Stimulated activated CD8-positive, alpha-beta memory T cell treated with anti-CD3 and anti-CD28 coated beads, Interleukin-4, amount 100 ng/mL, for 1 hour (primary cell): Measurements from ENCODE around the gene TMEM192.
"Not testable (repeated sequence)": the region's sequence is repeated elsewhere in the genome, so short reads cannot be mapped to it uniquely, and the experiment has no call there.

ENCODE experiments used
- DNase-seq, 2 donors: peaks; one replicate each; pipeline ENCODE4 v3.0.0-alpha.2; 2020; ENCODE audit warnings: low read depth in 2 of 2, low spot score in 1 of 2

Gene TMEM192

DNA sequence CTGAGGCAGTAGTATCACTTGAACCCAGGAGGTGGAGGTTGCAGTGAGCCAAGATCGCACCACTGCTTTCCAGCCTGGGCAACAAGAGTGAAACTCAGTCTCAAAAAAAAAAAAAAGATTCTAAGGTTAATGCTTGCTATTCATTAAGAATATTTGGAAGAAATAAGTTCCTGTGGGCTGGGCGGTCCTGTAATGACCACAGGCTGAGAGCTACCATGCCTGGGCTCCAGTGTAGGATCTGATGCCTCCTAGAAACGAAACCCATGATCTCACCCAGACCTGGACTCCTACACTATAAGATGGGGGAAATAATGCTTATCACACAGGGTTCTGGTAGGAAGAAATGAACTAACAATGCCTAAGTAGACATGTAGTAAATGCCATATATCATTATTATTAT, 17.8 kb downstream of the TMEM192 start:
- no peak for DNase-seq

DNA sequence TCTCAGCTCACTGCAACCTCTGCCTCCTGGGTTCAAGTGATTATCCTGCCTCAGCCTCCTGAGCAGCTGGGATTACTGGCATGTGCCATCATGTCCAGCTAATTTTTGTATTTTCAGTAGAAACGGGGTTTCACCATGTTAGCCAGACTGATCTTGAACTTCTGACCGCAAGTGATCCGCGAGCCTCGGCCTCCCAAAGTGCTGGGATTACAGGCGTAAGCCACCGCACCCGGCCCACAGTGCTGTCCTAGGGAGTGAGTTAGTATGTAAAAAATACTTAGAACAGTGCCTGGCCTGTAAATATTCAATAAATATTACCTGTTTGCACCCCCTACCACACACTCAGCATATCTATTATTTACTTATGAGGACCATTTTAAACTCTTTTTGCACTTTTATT, 20.5 kb downstream of the TMEM192 start:
- not testable (repeated sequence) for DNase-seq

DNA sequence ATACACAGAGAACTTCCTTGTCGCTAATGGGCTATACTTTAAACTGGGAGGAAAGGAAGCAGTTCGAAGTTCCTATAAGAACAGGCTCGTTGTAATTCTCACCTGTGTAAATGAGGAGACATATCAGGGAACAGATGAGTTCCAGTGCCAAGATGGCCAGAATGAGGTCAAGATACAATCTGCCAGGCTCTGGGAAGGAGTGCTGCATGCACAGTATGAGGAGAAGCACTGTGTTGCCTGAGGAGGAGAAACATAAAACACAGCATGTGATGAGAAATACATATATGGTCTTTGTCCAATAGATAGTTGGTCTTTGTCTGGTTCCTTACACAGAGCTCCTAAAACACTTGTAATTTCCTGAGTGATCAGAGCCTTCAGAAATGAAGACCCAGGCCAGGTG, 24.3 kb downstream of the TMEM192 start:
- no peak for DNase-seq

DNA sequence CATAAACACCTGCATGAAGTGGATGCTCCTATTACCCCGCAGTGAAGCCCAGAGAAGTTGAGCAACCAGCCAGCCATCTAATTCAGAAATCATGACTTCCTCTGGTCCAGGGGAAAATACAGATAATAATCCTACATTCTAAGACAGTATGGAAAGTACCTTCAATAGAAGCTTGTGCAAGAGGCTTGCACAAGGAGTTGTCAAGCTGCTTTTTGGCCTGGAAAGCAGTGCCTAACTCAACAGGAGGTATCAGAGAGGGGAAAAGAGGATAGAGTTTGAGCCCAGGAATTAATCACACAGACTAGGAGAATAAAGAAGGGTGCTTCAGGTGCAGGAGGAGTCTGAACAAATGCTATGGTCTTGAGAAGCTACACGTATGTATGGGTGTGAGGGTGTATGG, 26.7 kb downstream of the TMEM192 start:
- DNase-seq, result no peak

DNA sequence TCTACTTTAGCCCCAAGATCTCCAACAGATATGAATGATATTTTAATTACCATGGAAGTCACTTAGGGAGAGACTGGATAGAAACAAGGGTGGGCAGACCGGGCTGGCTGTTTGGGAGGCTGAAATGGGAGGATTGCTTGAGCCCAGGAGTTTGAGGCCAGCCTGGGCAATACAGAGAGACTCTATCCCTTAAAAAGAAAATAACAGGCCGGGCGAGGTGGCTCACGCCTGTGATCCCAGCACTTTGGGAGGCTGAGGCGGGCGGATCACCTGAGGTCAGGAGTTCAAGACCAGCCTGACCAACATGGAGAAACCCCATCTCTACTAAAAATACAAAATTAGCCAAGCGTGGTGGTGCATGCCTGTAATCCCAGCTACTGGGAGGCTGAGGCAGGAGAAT, 27.9 kb downstream of the TMEM192 start:
- DNase-seq, result not testable (repeated sequence)

DNA sequence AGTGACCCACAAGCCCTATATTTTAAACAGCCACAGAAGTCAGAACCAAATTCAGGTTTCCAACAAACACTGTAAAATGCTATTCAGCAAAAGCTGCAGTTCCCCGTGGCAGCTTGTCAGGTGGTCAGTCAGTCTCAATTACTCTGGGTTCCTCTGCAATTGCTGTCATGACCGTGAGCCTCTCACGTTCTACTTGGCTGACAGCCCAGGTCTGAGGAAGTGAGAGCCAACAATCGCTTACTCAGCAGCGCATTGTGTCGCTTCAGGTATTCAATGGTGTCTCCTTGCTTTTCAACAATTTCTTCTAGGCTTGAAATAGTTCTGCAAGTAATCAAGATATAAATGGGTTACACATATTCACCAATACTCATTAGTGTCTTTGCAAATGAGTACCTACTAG, 33.2 kb downstream of the TMEM192 start:
- no peak for DNase-seq

DNA sequence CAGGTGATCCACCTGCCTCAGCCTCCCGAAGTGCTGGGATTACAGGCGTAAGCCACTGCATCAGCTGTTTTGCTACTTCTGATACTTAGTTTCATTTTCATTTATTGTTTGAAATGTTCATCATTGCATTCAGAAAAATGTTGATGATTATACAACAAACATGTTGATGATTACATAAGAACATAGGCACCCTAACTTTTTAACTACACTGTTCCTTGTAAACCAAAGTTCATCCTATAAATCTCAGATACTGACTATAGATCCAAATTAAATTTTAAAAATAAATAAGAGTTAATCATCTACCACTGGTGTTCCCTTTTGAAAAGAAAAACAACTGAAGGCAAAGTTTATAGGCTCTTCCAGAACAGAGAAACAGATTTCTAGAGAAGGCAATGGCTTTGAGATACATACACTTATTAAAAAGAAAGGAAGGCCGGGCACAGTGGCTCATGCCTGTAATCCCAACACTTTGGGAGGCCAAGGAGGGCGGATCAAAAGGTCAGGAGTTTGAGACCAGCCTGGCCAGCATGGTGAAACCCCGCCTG, 35.6 kb downstream of the TMEM192 start:
- no peak for DNase-seq

DNA sequence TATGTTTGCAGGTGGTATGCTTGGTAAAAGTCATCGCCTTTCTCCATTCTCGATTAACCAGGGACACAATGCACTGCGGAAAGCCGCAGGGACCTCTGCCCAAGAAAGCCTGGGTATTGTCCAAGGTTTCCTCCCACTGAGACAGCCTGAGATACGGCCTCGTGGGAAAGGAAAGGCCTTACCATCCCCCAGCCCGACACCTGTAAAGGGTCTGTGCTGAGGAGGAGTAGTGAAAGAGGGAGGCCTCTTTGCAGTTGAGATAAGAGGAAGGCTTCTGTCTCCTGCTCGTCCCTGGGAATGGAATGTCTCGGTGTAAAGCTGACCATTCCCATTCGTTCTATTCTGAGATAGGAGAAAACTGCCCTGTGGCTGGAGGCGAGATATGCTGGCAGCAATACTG, 39.3 kb downstream of the TMEM192 start:
- not testable (repeated sequence) for DNase-seq

DNA sequence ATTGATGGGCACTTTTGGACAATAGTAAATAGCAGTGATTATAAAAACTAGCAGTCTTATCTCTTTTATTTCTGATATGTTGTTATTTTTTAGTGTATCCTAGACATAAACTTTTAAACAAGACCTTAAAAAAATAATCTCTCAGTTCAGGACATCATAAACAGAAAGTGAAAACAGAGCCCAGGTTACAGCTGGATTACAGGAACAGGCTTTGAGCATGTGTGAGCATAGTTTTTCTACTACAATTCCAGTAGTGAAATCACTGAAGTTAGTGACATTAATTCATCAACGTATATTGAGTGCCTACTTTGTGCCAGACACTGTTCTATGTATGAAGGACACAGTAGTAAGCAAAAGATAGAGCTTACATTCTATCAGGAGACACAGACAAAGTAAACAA, 42.1 kb downstream of the TMEM192 start:
- no peak for DNase-seq

DNA sequence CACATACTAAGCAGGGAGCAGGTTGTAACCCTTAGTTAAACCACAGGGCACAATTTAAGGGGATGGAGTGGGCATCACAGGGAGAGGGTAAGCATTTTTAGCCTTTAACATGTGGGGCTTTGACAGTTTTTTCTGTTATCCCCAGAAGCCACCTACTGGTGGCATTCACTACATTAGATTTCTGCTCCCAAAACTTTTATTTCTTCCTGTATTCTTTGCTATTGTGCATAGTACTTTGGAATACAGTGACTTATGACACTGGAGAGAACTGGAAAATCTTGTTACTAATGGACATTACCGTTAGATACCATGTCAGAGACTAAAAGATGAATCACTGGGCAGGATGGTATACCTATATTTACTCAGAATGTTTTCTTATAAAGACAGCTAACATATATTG, 51.7 kb downstream of the TMEM192 start:
- no peak for DNase-seq

DNA sequence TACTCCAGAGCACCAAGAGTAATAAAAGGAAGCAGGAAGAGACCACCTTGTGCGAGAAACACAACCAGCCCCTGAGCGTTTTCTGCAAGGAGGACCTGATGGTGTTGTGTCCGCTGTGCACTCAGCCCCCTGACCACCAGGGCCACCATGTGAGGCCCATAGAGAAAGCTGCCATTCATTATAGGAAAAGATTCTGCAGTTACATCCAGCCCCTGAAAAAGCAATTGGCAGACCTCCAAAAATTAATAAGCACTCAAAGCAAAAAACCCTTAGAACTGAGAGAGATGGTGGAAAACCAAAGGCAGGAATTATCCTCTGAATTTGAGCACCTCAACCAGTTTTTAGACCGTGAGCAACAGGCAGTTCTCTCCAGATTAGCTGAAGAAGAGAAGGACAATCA, 53.3 kb downstream of the TMEM192 start:
- DNase-seq, result no peak

DNA sequence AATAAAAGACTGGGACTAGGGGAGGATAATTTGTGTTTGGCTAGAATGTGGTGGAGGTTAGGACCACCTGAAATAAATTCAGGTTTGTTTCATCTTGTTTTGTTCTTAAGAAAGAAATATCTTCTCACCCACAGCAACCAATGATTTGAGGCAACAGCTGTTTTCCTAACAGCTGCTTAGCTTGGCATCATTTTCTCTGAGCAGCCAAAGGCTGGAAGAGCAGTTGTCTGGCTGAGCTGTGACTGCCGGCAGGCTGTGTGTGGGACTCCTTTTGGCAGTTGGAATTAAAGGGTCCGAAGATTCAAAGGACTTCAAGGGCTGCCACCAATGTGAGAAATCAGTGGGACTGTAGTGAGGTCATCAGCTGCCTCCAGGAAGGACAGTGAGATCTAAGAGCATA, 54.0 kb downstream of the TMEM192 start:
- no peak for DNase-seq

DNA sequence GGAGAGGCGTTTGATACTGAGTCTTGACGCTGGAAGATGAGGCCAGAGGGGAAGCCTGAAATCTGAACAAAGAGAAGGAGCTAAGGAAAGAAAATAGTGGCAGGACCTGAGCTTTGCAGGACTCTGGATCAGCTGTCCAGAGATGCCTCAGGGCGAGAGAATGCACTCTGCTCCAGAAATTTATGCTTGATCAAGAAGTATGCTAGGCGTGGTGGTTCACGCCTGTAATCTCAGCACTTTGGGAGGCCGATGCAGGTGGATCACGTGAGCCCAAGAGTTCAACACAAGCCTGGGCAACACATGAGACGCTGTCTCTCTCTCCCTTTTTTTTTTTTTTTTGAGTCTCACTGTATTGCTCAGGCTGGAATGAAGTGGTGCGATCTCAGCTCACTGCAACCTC, 57.1 kb downstream of the TMEM192 start:
- DNase-seq, result no peak

DNA sequence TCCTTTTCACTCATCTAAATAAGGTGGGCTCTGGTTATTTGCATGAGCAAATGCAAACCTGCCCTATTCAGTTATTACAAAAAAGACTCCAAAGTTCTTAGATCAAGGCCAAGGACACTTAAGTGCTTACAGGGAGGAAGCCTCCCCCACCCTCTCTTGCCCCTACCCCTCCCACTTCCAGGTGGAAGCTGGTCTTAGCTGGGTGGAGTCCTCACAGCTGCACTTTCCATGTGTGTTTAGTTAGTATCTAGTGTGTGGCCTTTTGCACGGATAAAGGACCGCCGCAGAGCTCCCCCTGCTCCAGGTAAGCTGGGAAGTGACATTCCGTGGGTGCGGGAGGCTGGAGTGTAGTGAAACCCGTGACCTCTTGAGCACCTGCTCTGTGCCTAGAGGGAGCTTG, 59.0 kb downstream of the TMEM192 start, which contains the start of gene TRIM75:
TSS of gene TRIM75 (plus strand) at position 222 of the 400 bp plus-strand sequence. CDS start 5,282 bp downstream, outside the sequence.
- DNase-seq, result no peak

DNA sequence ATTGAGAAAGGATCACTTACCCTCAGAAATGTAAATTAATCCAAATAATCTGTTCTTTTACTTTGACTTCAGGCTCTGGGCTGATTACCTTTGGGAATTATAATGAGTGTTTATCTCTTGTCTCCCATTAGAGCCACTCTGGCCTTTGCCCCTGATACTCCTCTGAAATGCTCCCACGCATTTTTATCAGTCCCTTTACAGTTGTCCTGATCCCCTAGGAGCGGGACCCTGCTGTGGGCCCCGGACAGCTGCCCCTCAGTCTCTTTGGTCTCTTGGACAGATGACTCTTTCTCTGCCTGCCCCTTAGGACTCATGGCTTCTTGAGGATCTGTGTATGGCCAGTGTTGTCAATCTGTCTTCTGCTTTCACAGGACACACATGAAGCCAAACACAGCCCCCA, 60.0 kb downstream of the TMEM192 start:
- no peak for DNase-seq

DNA sequence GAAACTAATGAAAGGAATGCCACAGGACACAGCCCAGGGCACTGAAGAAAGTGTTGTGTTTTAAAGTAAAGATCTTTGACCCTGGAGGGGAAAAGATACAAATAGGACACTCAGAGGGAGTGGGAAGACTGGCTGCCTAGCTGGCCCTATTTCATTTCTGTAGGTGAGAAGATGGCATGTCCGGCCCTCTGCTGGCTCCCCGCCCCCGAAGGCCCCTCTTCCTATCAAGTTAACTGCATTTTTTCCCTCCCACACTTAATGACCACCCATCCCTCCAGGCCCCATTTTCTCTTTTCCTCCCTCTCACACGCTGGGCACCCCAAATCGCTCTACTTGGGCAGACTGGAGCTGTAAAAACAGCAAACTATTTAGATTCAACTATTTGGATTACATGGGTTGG, 64.5 kb downstream of the TMEM192 start:
- DNase-seq, result no peak

DNA sequence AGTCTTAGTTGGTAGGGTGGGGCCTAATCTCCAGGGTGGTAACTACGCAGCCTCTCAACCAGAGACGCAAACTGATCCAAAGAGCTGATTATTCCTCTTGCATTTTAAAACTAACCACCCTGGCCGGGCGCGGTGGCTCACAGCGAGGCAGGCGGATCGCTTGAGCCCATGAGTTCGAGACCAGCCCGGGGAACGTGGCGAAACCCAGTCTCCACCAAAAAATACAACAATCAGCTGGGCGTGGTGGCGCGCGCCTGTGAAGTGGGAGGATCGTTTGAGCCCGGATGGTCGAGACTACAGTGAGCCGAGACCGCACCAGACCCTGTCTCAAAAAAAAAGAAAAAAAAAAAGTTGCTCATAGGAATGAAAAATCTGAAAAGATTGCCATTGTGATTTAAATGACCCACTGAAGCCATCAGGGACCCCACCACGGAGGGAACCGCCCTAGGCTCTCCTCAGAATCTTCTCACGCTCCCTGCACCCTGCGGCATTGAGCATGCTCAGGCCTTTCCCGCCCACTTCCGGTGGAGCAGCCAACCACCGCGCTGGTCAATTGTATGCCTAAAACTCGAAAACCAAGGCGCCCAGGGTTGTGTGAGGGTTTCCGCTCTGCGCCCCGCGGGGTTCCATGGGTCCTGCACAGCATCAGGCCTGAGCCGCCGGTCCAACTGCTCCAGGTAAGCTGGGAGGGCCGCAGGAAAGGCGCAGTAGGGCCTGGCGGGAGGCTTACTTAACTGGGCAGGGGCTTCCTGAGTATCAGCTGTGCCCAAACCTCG, 81.0 kb downstream of the TMEM192 start, which contains the start of gene TRIM60:
TSS of gene TRIM60 (plus strand) at position 564 of the 776 bp plus-strand sequence. CDS start 8,074 bp downstream, outside the sequence.
- no peak for DNase-seq

DNA sequence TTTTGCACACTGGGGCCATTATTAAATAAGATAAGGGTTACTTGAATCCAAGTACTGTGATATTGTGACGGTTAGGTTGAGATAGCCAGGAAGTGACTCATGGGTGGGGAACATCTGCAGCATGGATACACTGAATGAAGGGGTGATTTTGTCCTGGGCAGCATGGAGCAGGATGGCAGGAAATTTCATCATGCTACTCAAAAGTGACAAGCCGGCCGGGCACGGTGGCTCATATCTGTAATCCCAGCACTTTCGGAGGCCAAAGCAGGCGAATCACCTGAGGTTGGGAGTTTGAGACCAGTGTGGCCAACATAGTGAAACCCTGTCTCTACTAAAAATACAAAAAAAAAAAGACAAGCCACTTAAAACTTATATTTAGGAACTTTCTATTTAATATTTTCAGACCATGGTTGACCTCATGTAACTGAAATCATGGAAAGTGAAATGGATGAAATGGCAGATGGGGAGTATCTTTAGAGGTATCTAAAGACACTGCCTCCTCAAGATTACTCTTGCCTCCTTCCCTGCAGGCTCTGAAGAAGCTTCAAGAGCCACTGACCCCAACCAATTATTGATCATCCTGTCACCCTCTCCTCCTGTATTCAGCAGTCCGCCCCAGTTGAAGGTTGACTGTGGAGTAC, 84.8 kb downstream of the TMEM192 start:
- no peak for DNase-seq

DNA sequence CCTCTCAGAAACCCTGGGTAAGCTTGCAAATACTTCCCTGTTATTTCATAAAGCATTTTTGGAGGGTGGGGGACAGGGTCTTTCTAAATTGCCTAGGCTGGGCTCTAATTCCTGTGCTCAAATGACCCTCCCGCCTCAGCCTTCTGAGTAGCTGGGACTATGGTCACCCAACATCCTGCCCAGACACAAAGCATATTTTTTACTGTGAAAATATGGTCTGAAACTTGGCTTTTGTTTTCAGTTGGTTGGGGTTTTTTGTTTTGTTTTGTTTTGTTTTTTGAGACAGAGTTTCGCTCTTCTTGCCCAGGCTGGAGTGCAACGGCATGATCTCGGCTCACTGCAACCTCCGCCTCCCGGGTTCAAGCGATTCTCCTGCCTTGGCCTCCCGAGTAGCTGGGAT, 86.9 kb downstream of the TMEM192 start:
- not testable (repeated sequence) for DNase-seq
